Glutamatergic neuron (in vitro differentiated cells): ENCODE results near the gene ASIC2. TPM values are rescaled to one million over a fixed set of nuclear protein-coding genes. Genes with fewer than 3 reads are reported as not detected.
A peak's percentile ranks its signal among the peaks of the same experiment; 100 is the strongest.

Source experiments
- DNase-seq: peaks from one replicate; pipeline ENCODE4 v3.0.0; 2022
- H3K27ac Mint-ChIP-seq: one replicate; pipeline ENCODE4 v1.8.0; 2020; ENCODE audit warnings: mild to moderate bottlenecking, mixed read lengths, inconsistent platforms; ENCODE audit not compliant: unreplicated experiment
- H3K27me3 Mint-ChIP-seq: one replicate; pipeline ENCODE4 v1.8.0; 2020; ENCODE audit warnings: mild to moderate bottlenecking, moderate library complexity, mixed read lengths, inconsistent platforms; ENCODE audit not compliant: unreplicated experiment
- H3K36me3 Mint-ChIP-seq: one replicate; pipeline ENCODE4 v1.8.0; 2020; ENCODE audit warnings: mild to moderate bottlenecking, mixed read lengths, inconsistent platforms; ENCODE audit not compliant: unreplicated experiment
- H3K4me1 Mint-ChIP-seq: one replicate; pipeline ENCODE4 v1.8.0; 2020; ENCODE audit warnings: mild to moderate bottlenecking, low read depth, mixed read lengths, inconsistent platforms; ENCODE audit not compliant: unreplicated experiment
- H3K4me3 Mint-ChIP-seq: one replicate; pipeline ENCODE4 v1.8.0; 2020; ENCODE audit warnings: mild to moderate bottlenecking, mixed read lengths, inconsistent platforms; ENCODE audit not compliant: unreplicated experiment
- H3K9me3 Mint-ChIP-seq: one replicate; pipeline ENCODE4 v1.8.0; 2020; ENCODE audit warnings: mild to moderate bottlenecking, moderate library complexity, mixed read lengths, inconsistent platforms; ENCODE audit not compliant: unreplicated experiment
- total RNA-seq: library from RNA; stranded (reverse); fragmentation: NEBNext Ultra II Directional; extraction: Animal tissue kit (Norgen Biotek cat#: 25700); gene quantifications from one replicate; pipeline ENCODE4 v1.2.1, GENCODE V29; 2021; ENCODE audit not compliant: unreplicated experiment
- TF ChIP-seq, protein P1 (sequence below): fragments of 200-600 bp; sonication (generic); IDR thresholded peaks from one replicate; pipeline ENCODE4 v1.5.0; 2021; ENCODE audit not compliant: partially characterized antibody, unreplicated experiment

ASIC2 gene
- total RNA-seq, 1 donor from 2014 or later, result 0.74 TPM

DNA sequence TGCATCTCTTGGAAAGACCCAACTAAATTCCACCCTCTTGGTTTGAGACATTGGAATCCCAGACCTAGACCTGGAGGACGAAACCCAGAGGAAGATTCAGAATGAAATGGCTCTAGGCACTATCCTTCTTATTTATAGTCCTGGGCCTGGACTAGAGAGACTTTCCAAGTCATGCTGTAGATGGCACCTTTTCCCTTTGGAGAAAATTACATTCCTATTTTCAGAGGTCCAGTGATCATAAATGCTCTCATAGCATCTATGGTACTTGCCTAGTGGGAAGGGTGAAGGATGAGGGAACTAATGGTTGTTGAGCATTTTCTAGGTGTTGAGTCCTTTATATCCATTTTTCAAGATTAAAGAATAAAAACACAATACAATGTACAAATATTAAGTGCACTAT, 264.3 kb downstream of the ASIC2 start:
- H3K4me1 Mint-ChIP-seq, result peaks cover 3% of the 10 kb centered on the region
- H3K36me3 Mint-ChIP-seq, result no peaks in the 10 kb centered on the region
- DNase-seq, result no peak
- no peak overlapping the region for H3K4me3 Mint-ChIP-seq
- H3K9me3 Mint-ChIP-seq, result no peaks in the 10 kb centered on the region
- H3K27me3 Mint-ChIP-seq, result peaks cover 2% of the 10 kb centered on the region
- H3K27ac Mint-ChIP-seq, result no peak overlapping the region
- TF ChIP-seq, protein P1, sequence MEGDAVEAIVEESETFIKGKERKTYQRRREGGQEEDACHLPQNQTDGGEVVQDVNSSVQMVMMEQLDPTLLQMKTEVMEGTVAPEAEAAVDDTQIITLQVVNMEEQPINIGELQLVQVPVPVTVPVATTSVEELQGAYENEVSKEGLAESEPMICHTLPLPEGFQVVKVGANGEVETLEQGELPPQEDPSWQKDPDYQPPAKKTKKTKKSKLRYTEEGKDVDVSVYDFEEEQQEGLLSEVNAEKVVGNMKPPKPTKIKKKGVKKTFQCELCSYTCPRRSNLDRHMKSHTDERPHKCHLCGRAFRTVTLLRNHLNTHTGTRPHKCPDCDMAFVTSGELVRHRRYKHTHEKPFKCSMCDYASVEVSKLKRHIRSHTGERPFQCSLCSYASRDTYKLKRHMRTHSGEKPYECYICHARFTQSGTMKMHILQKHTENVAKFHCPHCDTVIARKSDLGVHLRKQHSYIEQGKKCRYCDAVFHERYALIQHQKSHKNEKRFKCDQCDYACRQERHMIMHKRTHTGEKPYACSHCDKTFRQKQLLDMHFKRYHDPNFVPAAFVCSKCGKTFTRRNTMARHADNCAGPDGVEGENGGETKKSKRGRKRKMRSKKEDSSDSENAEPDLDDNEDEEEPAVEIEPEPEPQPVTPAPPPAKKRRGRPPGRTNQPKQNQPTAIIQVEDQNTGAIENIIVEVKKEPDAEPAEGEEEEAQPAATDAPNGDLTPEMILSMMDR, result no peak

DNA sequence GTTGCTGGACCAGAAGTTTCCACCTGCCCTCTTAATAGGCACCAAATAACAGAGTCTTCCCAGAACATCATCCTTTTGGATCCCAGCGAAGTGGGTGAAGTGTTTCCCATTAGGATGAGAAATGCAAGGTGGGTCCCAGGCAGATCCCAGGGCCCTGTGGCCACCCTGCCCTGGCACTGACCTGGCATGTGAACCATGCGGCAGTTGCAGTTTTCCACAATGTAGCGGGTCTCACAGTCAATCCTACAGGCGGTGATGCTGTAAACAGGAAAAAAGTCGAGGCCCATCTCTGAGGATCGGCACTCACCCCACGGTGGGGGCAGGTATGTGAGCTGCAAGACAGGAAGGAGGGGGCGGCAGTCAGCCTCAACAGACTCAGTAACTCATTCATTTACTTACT, 265.0 kb downstream of the ASIC2 start:
- H3K4me3 Mint-ChIP-seq, result no peak overlapping the region

DNA sequence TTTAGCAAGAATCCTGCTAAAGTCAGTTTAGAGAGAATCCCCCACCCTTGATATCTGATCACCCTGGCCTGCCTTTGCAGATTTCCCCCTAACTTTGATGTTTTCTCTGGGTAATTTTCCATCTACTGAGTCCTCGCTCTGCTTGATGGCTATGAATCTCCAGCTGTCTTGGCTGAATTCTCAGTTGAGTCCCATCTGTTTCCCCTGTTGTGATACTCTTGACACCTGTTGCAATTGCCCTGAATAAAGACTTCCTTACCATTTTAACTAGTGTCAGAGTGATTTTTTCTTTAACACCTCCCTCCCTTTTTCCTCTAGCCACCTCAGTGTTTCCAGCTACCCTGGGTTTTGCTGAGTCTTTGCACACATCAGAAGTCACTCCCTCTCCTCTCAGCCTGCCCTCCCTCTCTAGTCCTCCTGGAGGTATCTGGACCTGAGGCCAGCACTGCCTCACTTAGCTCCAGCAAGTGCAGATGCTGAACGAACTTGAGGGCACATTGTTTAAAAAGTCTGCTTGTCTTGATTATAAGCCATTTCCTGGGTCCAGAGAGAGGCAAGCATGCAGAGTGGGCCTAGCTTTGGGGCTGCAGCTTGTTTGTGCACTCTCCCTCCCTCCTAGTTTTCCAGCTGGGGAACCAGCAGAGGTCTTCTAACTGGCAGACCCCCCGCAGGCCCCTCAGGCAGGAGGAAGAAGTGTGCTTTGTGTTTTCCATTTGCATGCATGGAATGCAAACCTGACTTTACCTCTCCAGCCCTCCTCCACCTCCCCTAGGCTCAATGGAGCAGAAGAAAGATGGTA, 268.2 kb downstream of the ASIC2 start:
- Mint-ChIP-seq H3K27ac (no peak overlapping the region), H3K36me3 (no peaks in the 10 kb centered on the region), H3K27me3 (no peaks in the 10 kb centered on the region), H3K9me3 (peaks cover 3% of the 10 kb centered on the region), H3K4me1 (peaks cover 7% of the 10 kb centered on the region), H3K4me3 (no peak overlapping the region)
- DNase-seq, result no peak
- TF ChIP-seq, protein P1, result no peak

More for the DNA sequence above, 265.0 kb downstream of the ASIC2 start:
- Mint-ChIP-seq H3K9me3 (peaks cover 2% of the 10 kb centered on the region), H3K27ac (no peak overlapping the region), H3K4me1 (peaks cover 3% of the 10 kb centered on the region), H3K27me3 (peaks cover 2% of the 10 kb centered on the region), H3K36me3 (no peaks in the 10 kb centered on the region)
- TF ChIP-seq, protein P1, result no peak
- DNase-seq, result no peak

DNA sequence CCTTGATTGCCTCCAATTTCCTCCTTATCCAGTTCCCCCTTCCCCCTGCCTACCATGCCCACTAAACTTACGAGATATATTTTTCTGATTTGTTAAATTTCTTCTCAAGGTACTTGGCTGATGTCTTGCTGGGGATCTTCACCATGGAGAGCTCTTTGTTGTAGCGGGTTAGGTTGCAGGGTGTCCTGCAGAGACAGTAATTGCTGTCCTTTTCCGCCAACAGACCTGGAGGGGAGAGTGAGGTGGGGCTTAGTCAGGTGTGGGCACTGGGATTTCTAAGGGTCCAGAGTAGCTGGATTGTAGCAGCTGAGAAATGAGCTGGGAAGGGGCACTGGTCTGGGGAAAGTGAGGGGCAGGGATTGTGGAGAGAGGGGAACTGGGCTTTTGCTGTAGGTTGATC, 269.3 kb downstream of the ASIC2 start:
- no peaks in the 10 kb centered on the region for H3K36me3 Mint-ChIP-seq
- H3K4me1 Mint-ChIP-seq, result peaks cover 9% of the 10 kb centered on the region
- peaks cover 3% of the 10 kb centered on the region for H3K9me3 Mint-ChIP-seq
- TF ChIP-seq, protein P1, result no peak
- no peak for DNase-seq
- no peak overlapping the region for H3K27ac Mint-ChIP-seq
- no peaks in the 10 kb centered on the region for H3K27me3 Mint-ChIP-seq
- H3K4me3 Mint-ChIP-seq, result no peak overlapping the region

DNA sequence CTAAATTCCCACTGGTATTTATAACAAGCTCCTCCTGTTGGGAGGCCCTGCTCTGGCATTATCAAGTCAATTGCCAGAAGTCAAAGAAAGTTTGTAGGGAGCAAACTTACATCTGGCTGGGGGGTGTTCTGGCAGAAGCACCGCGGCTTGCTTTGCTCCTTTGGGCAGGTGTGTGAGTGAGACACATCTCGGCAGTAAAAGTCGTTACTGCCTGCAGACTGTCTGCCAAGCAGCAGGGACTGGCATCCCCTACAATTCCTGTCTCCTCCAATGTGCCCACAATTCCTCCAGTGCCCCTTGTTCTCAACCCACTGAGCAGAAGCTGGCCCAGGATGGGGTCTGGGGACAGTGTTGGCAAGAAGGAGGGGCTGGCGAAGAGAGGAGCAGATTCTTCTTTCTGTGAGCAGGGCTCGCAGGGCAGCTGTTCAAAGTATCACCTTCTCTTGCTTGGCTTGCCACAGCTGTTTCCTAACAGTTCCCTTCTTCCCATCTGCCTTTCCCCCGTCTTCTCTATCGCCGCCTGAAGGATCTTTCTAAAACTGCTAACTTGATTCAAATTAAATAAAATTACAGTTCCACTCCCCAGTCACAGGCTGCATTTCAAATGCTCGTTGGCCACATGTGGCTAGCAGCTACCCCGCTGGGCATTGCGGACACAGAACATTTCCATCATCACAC, 271.2 kb downstream of the ASIC2 start:
- Mint-ChIP-seq H3K4me1 (peaks cover 9% of the 10 kb centered on the region), H3K4me3 (no peak overlapping the region), H3K36me3 (no peaks in the 10 kb centered on the region), H3K27ac (no peak overlapping the region), H3K27me3 (no peaks in the 10 kb centered on the region), H3K9me3 (peaks cover 5% of the 10 kb centered on the region)
- DNase-seq, result no peak
- TF ChIP-seq, protein P1, result peak; percentile 34
